ENCODE measurements around the gene DGAT2L6.

Gene DGAT2L6

GRCh38 chrX:70169281-70169680 lies 8.0 kb upstream of the DGAT2L6 start:
- H3K79me2 ChIP-seq (ENCODE audit: insufficient read depth, low read depth) = no peaks in the 10 kb centered on the region
- no peak overlapping the region for H3K4me2 ChIP-seq
- no peaks in the 10 kb centered on the region for H4K20me1 ChIP-seq (ENCODE audit: insufficient read depth)
- H3K9ac ChIP-seq = no peak overlapping the region
- TF ChIP-seq, protein P1, sequence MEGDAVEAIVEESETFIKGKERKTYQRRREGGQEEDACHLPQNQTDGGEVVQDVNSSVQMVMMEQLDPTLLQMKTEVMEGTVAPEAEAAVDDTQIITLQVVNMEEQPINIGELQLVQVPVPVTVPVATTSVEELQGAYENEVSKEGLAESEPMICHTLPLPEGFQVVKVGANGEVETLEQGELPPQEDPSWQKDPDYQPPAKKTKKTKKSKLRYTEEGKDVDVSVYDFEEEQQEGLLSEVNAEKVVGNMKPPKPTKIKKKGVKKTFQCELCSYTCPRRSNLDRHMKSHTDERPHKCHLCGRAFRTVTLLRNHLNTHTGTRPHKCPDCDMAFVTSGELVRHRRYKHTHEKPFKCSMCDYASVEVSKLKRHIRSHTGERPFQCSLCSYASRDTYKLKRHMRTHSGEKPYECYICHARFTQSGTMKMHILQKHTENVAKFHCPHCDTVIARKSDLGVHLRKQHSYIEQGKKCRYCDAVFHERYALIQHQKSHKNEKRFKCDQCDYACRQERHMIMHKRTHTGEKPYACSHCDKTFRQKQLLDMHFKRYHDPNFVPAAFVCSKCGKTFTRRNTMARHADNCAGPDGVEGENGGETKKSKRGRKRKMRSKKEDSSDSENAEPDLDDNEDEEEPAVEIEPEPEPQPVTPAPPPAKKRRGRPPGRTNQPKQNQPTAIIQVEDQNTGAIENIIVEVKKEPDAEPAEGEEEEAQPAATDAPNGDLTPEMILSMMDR (conservative IDR thresholded peaks at IDR 0.05; ENCODE audit: low read depth, low read length) = no peak
- H2AFZ ChIP-seq (ENCODE audit: low read depth) = no peak overlapping the region
- no peak overlapping the region for H3K4me3 ChIP-seq (IDR thresholded peaks at IDR 0.05; ENCODE audit: insufficient read depth, low read depth, low read length)
- no peaks in the 10 kb centered on the region for H3K4me1 ChIP-seq (ENCODE audit: low read depth, poor library complexity, severe bottlenecking)
- no peaks in the 10 kb centered on the region for H3K36me3 ChIP-seq (ENCODE audit: insufficient read depth)
- no peaks in the 10 kb centered on the region for H3K27me3 ChIP-seq (ENCODE audit: insufficient read depth, low read depth)
- H3K27ac ChIP-seq = no peak overlapping the region

DNA sequence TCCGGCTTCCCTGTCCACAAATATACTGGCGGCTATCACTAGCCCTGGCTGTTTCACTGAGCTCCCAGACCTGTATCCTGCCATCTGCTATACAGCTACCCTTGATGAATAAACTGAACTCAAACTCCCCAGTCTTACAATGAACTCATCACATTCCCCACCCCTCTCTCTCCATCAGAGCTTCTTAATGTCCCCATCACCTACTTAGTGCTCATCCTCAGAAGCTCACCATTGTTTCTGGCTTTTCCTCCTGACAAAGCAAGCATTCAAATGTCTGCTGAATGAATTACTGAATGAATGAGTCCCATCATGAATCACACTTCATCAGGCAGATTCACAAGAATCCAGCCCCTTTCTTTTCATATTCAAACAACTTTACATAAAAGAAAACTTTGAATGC lies 5.7 kb upstream of the DGAT2L6 start:
- H3K4me2 ChIP-seq = no peak overlapping the region
- H3K4me3 ChIP-seq (IDR thresholded peaks at IDR 0.05; ENCODE audit: insufficient read depth, low read depth, low read length) = no peak overlapping the region
- H3K79me2 ChIP-seq (ENCODE audit: insufficient read depth, low read depth) = no peaks in the 10 kb centered on the region
- no peak overlapping the region for H3K27ac ChIP-seq
- no peaks in the 10 kb centered on the region for H3K36me3 ChIP-seq (ENCODE audit: insufficient read depth)
- H3K9ac ChIP-seq = no peak overlapping the region
- H3K27me3 ChIP-seq (ENCODE audit: insufficient read depth, low read depth) = no peaks in the 10 kb centered on the region
- no peaks in the 10 kb centered on the region for H4K20me1 ChIP-seq (ENCODE audit: insufficient read depth)
- no peak overlapping the region for H2AFZ ChIP-seq (ENCODE audit: low read depth)
- TF ChIP-seq, protein P1 (conservative IDR thresholded peaks at IDR 0.05; ENCODE audit: low read depth, low read length) = no peak
- H3K4me1 ChIP-seq (ENCODE audit: low read depth, poor library complexity, severe bottlenecking) = no peaks in the 10 kb centered on the region

DNA sequence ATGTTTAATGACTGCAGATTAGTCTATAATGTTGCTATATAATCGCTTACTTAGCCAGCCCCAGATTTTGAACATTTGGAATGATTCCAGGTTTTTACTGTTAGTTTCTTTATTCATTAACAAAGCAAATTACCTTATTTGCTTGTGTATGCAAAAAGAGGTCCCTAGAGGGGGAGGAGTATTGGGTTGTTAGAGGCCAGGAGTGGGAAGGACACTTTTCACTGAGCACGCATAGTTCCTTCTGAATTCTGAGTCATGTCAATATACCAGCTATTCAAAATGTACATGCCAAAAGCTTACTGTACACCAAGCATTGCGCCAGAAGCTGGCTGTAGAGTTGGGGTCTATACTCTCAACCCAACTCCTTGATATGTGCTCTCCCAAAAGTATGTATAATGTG lies 5.1 kb upstream of the DGAT2L6 start:
- Histone ChIP-seq H2AFZ (ENCODE audit: low read depth) (no peak overlapping the region), H3K27ac (no peak overlapping the region), H3K36me3 (ENCODE audit: insufficient read depth) (no peaks in the 10 kb centered on the region), H3K79me2 (ENCODE audit: insufficient read depth, low read depth) (no peaks in the 10 kb centered on the region), H3K9ac (no peak overlapping the region), H3K27me3 (ENCODE audit: insufficient read depth, low read depth) (no peaks in the 10 kb centered on the region), H4K20me1 (ENCODE audit: insufficient read depth) (no peaks in the 10 kb centered on the region), H3K4me3 (IDR thresholded peaks at IDR 0.05; ENCODE audit: insufficient read depth, low read depth, low read length) (no peak overlapping the region), H3K4me2 (no peak overlapping the region), H3K4me1 (ENCODE audit: low read depth, poor library complexity, severe bottlenecking) (no peaks in the 10 kb centered on the region)
- TF ChIP-seq, protein P1 (conservative IDR thresholded peaks at IDR 0.05; ENCODE audit: low read depth, low read length) = no peak

- no peaks in the 10 kb centered on the region for H3K4me1 ChIP-seq (ENCODE audit: low read depth, poor library complexity, severe bottlenecking)
- TF ChIP-seq, protein P1 (conservative IDR thresholded peaks at IDR 0.05; ENCODE audit: low read depth, low read length) = no peak
Observed at GRCh38 chrX:70172964-70173363, 4.3 kb upstream of the DGAT2L6 start.

More at GRCh38 chrX:70172964-70173363, 4.3 kb upstream of the DGAT2L6 start:
- no peaks in the 10 kb centered on the region for H3K36me3 ChIP-seq (ENCODE audit: insufficient read depth)
- H3K27me3 ChIP-seq (ENCODE audit: insufficient read depth, low read depth) = no peaks in the 10 kb centered on the region
- H3K4me3 ChIP-seq (IDR thresholded peaks at IDR 0.05; ENCODE audit: insufficient read depth, low read depth, low read length) = no peak overlapping the region
- no peaks in the 10 kb centered on the region for H4K20me1 ChIP-seq (ENCODE audit: insufficient read depth)
- H3K4me2 ChIP-seq = no peak overlapping the region
- no peaks in the 10 kb centered on the region for H3K79me2 ChIP-seq (ENCODE audit: insufficient read depth, low read depth)
- no peak overlapping the region for H3K27ac ChIP-seq
- H2AFZ ChIP-seq (ENCODE audit: low read depth) = no peak overlapping the region
- no peak overlapping the region for H3K9ac ChIP-seq

All from KMS-11 (cell line).